Superior temporal gyrus (tissue), 1 donor: ENCODE results near the gene CDC27.
A peak's percentile ranks its signal among the peaks of the same experiment; 100 is the strongest.
"Not testable (repeated sequence)": the region's sequence is repeated elsewhere in the genome, so short reads cannot be mapped to it uniquely, and the experiment has no call there.

ENCODE experiments used
- DNase-seq: peaks from one replicate; pipeline ENCODE4 v3.0.0-alpha.2; 2016; ENCODE audit errors: extremely low spot score

Gene CDC27

DNA sequence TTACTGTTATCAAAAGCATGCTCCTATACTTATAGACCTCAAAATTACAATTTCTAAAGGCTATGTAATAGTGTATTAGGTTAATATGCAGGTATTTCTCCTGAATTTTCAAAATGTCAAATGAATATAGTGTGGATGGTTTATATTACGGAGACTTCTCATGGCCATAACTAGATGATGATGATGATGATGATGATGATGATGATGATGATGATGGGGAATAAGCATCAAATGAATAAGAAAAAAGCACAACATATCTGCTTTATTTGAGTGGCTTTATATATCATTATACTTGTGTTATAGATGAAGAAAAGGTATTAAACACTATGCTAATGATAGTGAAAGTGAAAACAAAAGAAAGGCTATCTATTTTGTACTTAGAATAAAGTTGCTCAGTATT, 53.9 kb downstream of the CDC27 start:
- DNase-seq: no peak

GRCh38 chr17:47134354-47134753, 54.7 kb downstream of the CDC27 start:
- not testable (repeated sequence) for DNase-seq

DNA sequence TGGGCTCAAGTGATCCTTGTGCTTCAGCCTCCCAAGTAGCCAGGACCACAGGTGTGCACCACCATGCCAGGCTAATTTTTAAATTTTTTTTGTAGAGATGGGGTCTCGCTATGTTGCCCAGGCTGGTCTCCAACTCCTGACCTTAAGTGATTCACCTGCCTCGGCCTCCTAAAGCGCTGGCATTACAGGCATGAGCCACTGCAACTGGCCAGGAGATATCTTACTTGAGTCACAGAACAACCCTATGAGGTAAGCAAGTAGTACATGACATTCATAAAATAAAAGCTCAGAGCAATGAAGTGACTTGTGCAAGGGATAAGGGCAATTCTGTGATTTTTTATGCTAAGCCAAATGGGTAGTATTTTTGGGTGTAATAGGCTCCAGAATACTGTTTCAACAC, 57.3 kb downstream of the CDC27 start:
- DNase-seq: no peak

DNA sequence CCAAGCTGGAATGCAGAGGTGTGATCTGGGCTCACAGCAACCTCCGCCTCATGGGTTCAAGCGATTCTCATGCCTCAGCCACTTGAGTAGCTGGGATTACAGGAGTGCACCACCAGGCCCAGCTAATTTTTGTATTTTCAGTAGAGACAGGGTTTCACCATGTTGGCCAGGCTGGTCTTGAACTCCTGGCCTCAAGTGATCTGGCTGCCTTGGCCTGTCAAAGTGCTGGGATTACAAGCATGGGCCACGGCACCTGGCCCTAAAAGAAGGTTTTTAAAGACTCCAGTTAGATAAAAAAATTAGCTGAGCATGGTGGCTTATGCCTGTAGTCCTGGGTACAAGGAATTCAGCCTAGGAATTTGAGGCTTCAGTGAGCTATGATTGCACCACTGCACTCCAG, 62.3 kb downstream of the CDC27 start:
- DNase-seq: not testable (repeated sequence)

- DNase-seq: not testable (repeated sequence)
These were observed 65.8 kb downstream of the CDC27 start for GRCh38 chr17:47123262-47123661.

GRCh38 chr17:47120521-47121095, 68.5 kb downstream of the CDC27 start:
- DNase-seq: no peak

- DNase-seq: peak; percentile 27
These were observed 69.2 kb downstream of the CDC27 start for GRCh38 chr17:47119746-47120520.

DNA sequence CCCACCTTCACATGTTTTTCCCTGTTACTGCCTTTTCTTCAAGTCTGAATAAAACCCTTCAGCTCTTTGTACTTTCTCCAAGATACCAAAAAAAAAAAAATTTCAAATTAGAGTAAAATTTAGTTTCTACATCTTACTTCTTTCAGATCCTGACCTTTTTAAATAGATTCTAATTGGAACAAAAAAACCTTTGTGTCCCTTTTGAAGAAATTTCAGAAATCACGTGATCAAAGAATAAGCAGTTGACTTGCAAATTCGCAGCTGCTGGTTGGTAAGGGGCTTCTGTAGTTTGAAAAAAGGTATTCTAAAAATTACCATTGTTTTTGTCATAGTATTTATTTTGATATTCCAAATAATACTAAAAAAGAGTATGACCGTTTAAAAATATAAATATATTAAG, 71.7 kb downstream of the CDC27 start:
- DNase-seq: peak; percentile 64

DNA sequence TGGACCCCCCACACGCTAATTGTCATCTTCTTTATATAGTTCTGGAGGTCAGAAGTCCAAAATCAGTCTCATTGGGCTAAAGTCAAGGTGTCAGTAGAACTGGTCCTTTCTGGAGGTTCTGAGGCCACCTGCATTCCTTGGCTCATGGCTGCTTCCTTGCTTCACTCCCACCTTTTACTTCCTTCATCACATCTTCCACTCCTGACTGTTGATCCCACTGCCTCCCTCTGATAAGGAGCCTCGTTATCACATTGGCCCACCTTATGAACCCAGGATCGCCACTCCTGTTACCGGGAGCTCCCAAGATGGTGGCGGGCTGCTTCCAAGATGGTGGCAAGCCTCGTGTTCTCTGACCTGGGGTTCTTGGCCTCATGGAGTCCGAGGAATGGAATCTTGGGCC, 83.0 kb downstream of the CDC27 start:
- no peak for DNase-seq

- not testable (repeated sequence) for DNase-seq
These were observed 83.8 kb downstream of the CDC27 start for GRCh38 chr17:47105246-47105645.

DNA sequence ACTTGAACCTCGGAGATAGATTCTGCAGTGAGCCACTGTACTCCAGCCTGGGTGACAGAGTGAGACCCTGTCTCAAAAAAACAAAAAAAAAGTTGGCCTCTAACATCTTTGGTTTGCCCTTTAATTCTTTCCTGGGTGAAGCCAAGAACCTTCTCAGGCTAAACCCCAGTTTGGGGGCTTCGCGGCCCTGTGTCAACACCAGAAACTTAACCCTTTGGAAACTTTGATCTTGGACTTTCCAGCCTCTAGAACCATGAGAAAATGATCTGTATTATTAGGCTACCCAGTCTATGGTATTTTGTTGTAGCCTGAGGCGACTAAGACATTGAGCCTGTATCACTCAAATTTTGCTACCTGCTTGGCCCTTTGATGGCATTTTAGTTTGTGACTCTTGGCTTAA, 86.2 kb downstream of the CDC27 start:
- DNase-seq: no peak

GRCh38 chr17:47099987-47100711, 88.9 kb downstream of the CDC27 start:
- peak; percentile 96 for DNase-seq

DNA sequence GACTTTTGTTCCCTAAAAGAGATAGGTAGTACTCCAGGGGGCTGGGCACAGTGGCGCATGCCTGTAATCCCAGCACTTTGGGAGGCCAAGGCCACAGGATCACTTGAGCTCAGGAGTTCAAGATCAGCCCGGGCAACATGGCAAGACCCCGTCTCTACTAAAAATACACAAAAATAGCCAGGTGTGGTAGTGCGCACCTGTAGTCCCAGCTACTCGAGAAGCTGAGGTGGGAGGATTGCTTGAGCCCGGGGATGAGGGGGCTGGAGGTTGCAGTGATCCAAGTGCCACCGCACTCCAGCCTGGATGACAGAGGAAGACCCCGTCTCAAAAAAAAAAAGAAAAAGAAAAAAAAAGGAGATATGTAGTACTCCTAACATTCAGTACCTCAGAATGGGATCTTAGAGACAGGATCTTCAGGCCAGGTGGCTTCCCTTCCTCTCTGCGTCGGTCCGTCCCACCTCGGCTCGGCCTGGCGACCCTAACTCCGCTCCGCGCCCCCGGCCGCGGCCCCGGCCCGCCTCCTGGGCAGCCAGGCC, 89.6 kb downstream of the CDC27 start:
- no peak for DNase-seq

DNA sequence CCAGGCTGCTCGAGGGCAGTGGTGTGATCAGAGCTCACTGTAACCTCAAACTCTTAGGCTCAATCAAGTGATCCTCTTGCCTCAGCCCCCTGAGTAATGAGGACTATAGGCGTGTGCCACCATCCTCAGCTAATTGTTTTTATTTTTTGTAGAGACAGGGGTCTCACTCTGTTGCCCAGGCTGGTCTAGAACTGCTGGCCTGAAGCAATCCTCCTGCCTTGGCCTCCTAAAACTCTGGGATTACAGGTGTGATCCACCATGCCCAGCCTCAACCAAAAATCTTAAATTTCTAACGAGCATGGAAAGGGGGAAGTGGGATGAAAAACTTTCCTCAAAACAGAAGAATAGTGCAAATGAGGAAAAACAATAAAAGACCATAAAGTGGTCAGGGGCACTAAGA, 92.8 kb downstream of the CDC27 start:
- DNase-seq: no peak

DNA sequence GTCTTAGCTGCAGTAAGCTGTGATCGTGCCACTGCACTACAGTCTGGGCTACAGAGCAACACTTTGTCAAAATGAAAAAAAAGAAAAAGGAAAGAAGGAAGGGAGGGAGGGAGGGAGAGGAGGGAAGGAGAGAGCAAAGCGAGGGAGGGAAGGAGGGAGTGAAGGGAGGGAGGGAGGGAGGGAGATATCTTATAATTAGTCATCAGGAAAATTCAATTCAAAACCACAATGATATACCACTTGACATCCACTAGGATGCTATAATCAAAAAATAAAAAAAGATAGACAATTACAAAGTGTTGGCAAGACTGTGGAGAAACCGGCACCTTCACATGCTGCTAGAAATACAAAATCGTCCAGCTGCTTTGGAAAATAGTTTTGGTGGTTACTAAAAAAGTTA, 93.8 kb downstream of the CDC27 start:
- DNase-seq: no peak

- DNase-seq: no peak
These were observed 102.0 kb downstream of the CDC27 start for GRCh38 chr17:47087093-47087492.

DNA sequence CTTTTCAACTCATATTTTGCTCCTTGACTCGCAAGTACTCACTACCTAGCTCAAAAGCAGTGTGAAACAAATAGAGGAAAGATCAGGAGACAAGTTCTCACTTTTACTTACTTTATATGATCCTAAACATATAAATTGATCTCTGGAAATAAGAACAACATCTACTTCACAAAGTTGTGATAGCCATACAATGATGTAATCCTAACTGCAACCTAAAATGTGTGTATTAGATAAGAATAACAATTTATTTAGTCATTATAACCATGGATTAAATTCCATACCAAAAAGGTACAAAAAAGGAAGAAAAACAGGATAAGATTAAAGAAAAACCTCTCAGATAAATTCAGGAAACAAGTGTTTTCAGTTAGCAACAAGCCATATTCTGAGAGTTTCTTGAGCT, 103.4 kb downstream of the CDC27 start:
- DNase-seq: no peak

DNA sequence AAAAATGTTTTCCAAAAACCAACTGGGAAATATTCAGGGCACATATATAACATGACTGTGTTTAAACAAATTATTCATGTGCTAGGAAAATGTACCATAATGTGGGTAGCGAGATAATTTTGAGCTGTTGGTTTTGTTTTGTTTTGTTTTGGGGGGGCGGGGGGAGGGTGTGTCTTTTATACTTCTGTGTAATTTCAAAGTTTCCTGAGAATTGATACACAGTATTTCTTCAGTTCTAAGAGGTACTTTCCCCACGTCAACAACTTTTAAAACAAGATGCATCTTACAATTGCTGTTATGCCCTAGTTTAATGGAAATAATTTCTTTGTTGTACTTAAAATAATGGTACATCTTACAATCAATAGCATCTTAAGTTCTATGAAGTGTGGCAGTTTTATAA, 110.3 kb downstream of the CDC27 start:
- DNase-seq: no peak

GRCh38 chr17:47077576-47077975, 111.5 kb downstream of the CDC27 start:
- DNase-seq: no peak

GRCh38 chr17:47076171-47076570, 112.9 kb downstream of the CDC27 start:
- DNase-seq: no peak

- DNase-seq: not testable (repeated sequence)
These were observed 114.7 kb downstream of the CDC27 start for GRCh38 chr17:47074361-47074760.

DNA sequence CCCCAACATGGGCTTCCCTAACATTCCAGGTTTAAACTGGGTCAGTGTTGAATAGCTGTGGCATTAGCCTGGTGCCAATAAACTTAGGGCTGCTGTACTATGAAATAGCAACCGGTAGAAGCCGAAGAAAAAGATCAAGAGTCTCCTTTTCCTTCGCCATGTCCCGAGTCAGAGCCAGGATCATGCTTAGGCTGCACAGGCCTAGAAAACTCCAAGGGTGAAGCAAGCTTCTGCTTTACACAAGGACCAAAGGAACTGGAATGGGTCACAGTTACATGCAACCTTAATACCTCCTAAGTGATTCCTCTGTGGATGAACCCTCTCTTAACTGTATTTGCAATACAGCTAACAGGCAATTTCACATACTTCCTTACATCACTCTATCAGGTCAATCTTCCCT, 115.5 kb downstream of the CDC27 start:
- DNase-seq: not testable (repeated sequence)

DNA sequence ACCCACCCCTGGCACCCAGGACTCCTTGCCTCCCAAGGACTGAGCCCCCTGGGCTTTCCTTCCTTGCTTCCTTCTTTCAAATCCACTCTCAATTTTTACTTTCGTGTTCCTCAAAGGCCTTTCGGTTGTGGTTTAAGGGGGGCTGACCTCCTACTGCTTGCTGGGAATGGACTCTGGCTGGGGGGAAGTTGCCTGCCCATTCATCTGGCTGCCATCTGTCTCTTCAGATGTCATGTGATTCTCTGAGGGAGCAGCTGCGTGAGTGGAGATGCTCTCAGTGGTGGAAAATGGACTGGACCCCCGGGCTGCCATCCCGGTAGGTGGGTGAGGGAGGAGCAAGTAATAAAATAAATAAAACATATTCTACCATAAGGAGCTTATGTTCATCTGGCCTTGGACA, 116.2 kb downstream of the CDC27 start:
- no peak for DNase-seq
